ENCODE data around the gene OLFM4. TPM values are rescaled to one million over a fixed set of nuclear protein-coding genes. Genes with fewer than 3 reads are reported as not detected.

The OLFM4 gene
- total and polyA plus RNA-seq, 10 of the 15 experiments (the other 5 are each of a cell fraction or from before 2014, with no cell fraction given) = 0.03 to 0.27 (median 0.11) TPM; not detected in 6

DNA sequence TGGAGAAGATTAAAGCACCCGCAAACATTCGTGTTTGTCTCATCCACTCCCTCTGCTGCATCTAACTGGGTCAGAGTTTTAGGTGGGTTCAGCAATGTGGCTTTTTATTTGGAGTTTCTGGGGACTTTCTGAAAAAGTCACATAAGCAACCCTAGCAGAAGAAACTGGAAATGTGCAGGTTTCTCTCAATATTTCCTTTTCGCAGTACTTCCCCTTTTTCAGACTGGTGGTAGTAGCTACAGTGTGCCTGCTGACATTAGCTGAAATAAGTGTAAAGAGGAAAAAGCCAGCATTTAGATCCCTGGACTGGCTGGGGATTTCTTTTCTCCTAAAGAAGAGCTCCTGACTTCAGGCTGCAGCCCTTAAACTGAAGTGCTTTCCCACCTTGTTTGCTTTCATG, 15.9 kb upstream of the OLFM4 start:
- Histone ChIP-seq H3K4me1 (ENCODE audit: control insufficient read depth, insufficient read depth, low read length) (no peaks in the 10 kb centered on the region), H3K27me3 (replicated peaks in 1 of 2; ENCODE audit: control insufficient read depth in 2 of 2, insufficient read depth in 2 of 2, low read length in 1 of 2) (no peaks in the 10 kb centered on the region), H3K36me3 (ENCODE audit: control insufficient read depth in 2 of 2, insufficient read depth in 2 of 2, low read length in 1 of 2) (no peaks in the 10 kb centered on the region), H2AFZ (ENCODE audit: control insufficient read depth, low read depth, low read length) (no peak overlapping the region), H3K9ac (ENCODE audit: control insufficient read depth, insufficient read depth, low read length) (no peak overlapping the region), H3K9me3 (replicated peaks; ENCODE audit: control insufficient read depth, insufficient read depth, low read length) (no peaks in the 10 kb centered on the region), H3K79me2 (ENCODE audit: control insufficient read depth, insufficient read depth, low read length) (no peaks in the 10 kb centered on the region), H3K27ac (ENCODE audit: control insufficient read depth, insufficient read depth) (no peak overlapping the region), H3K4me3 (no peak overlapping the region), H3K4me2 (ENCODE audit: control insufficient read depth, insufficient read depth) (peak overlapping the region; percentile 34; the same call in 1 of the 2 replicates), H4K20me1 (ENCODE audit: control insufficient read depth, insufficient read depth) (no peaks in the 10 kb centered on the region)
- in situ Hi-C loops (cut with MboI) = no loop called here
- intact Hi-C loops (cut with micrococcal nuclease; ENCODE audit: unreplicated experiment) = no loop called here
- ChIA-PET CTCF (interaction anchor here (1.4 to 1.5 kb wide), 3 partner anchors 11 to 139 kb away, joined by 3 to 5 read pairs (median 4); no protein-coding TSS in a partner anchor), RAD21 (ENCODE audit: unreplicated experiment) (interaction anchor here (1.0 kb wide), 1 partner anchor 396 kb away, joined by 3 read pairs; no protein-coding TSS in a partner anchor), POLR2A (interaction anchor here (1.6 kb wide), 1 partner anchor 14 kb away, joined by 3 read pairs; no protein-coding TSS in a partner anchor), SMC1A (ENCODE audit: uncharacterized antibody, unreplicated experiment) (interaction anchor here (1.4 kb wide), 1 partner anchor 45 kb away, joined by 4 read pairs; no protein-coding TSS in a partner anchor)
- peak; percentile 72 for ATAC-seq
- no peak for DNase-seq (ENCODE audit: low read depth, low spot score)
- no peak for FAIRE-seq
- TF ChIP-seq, protein P1, sequence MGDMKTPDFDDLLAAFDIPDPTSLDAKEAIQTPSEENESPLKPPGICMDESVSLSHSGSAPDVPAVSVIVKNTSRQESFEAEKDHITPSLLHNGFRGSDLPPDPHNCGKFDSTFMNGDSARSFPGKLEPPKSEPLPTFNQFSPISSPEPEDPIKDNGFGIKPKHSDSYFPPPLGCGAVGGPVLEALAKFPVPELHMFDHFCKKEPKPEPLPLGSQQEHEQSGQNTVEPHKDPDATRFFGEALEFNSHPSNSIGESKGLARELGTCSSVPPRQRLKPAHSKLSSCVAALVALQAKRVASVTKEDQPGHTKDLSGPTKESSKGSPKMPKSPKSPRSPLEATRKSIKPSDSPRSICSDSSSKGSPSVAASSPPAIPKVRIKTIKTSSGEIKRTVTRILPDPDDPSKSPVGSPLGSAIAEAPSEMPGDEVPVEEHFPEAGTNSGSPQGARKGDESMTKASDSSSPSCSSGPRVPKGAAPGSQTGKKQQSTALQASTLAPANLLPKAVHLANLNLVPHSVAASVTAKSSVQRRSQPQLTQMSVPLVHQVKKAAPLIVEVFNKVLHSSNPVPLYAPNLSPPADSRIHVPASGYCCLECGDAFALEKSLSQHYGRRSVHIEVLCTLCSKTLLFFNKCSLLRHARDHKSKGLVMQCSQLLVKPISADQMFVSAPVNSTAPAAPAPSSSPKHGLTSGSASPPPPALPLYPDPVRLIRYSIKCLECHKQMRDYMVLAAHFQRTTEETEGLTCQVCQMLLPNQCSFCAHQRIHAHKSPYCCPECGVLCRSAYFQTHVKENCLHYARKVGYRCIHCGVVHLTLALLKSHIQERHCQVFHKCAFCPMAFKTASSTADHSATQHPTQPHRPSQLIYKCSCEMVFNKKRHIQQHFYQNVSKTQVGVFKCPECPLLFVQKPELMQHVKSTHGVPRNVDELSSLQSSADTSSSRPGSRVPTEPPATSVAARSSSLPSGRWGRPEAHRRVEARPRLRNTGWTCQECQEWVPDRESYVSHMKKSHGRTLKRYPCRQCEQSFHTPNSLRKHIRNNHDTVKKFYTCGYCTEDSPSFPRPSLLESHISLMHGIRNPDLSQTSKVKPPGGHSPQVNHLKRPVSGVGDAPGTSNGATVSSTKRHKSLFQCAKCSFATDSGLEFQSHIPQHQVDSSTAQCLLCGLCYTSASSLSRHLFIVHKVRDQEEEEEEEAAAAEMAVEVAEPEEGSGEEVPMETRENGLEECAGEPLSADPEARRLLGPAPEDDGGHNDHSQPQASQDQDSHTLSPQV (IDR thresholded peaks at IDR 0.05) = no peak
- peak; percentile 54; the same call in 1 of the 2 replicates for TF ChIP-seq SPI1 (IDR thresholded peaks at IDR 0.05; ENCODE audit: borderline replicate concordance, insufficient read depth, low read depth, low read length)
- WGBS (ENCODE audit: insufficient coverage, insufficient replicate concordance, low lambda C conversion rate, missing lambda C conversion rate) = 2% methylated on average over 3 of the region's 3 CpGs
- no TSS peak for BruUV-seq (replicated peaks)

Data from GM12878 (cell line).